ENCODE data around the gene SNX33.

The SNX33 gene

DNA sequence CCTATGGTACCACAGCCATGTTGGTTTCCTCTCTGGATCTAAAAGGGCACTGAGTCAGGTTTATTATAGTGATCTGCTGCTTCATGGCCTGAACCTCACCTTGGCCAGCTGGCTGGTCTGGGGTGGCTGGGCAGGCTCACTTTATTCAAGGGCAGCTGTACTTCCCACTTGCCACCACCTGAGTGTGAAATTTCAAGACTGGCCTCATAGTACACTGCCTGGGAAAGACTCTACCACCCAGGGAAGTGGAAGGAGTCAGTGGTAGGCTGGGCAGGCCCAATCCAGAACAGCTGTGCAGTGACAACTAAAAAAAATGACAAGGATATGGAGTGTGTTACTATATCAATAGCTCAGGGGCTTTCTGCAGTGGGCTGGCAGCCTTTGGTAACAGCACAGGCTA is 30.9 kb upstream of the SNX33 start:
- no peak for TF ChIP-seq ARNTL (CRISPR knock-in tag; IDR thresholded peaks at IDR 0.05; ENCODE audit: borderline replicate concordance, low read depth)
- no peak for ATAC-seq

DNA sequence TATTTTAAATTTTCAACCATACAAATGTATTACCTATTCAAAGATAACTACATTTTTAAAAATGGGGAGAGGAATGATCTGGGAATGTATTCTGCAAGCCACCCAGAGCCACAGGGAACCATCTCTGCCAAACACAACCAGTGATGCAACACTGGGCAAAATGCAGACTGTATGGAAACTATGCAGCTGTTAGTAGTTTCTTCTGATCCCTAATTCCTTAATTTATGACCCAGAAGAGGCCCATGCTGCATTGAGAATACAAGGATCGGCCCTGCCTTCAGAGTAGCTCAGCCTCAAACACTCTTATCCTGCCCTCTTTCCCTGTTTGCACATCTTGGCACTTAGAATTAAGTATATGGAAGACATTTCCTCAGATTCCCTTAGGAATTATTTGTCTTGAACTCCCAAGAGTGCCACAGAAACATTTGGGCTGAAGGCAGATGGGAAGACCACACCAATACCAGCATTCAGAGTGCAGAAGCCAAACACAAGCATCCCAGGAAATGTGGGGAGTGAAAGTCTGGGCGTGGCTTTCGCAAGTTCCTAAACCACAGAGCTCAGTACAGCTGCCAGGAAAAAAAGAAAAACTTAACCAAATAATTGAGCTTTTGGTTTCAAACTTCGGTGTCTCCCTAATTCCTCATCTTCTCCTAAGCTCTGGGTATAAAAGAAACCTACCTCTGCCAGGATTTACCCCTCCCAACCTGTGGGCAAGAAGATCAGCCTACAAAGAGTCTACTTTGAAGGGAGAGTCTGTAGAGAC is 27.5 kb upstream of the SNX33 start:
- ATAC-seq, result peak; percentile 5; the same call in 1 of the 3 replicates

DNA sequence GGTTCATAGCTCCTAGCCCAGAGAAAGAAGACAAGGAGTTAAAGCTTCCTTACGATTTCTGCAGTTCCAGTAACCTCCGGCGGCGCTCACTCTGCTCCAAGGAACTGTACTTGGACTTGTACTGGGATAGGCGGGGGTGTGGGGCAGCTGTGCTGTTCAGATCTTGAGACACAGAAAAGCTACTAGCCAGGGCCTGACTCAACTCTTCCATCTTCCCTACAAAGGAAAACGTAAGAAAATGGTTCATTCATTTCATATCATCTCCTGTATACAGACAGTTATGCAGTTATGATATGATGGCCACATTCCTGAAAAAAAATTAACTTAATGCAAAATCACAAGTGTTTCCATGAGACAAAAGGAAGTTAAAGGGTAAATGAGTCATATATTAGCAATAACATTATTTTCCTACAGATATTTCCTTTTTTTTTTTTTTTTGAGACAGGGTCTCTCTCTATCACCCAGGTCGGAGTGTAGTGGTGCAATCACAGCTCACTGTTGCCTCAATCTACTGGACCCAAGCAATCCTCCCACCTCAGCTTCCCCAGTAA is 26.8 kb upstream of the SNX33 start:
- peak; percentile 82 for ATAC-seq
- TF ChIP-seq ZNF70 (CRISPR knock-in tag; IDR thresholded peaks at IDR 0.05) (no peak), ARNTL (CRISPR knock-in tag; IDR thresholded peaks at IDR 0.05; ENCODE audit: borderline replicate concordance, low read depth) (no peak), TCF4 (CRISPR knock-in tag; IDR thresholded peaks at IDR 0.05; ENCODE audit: borderline replicate concordance) (no peak), ISL1 (CRISPR knock-in tag; IDR thresholded peaks at IDR 0.05) (no peak), TOX (CRISPR knock-in tag; IDR thresholded peaks at IDR 0.05; ENCODE audit: borderline replicate concordance) (no peak)
- TF ChIP-seq, protein P1, sequence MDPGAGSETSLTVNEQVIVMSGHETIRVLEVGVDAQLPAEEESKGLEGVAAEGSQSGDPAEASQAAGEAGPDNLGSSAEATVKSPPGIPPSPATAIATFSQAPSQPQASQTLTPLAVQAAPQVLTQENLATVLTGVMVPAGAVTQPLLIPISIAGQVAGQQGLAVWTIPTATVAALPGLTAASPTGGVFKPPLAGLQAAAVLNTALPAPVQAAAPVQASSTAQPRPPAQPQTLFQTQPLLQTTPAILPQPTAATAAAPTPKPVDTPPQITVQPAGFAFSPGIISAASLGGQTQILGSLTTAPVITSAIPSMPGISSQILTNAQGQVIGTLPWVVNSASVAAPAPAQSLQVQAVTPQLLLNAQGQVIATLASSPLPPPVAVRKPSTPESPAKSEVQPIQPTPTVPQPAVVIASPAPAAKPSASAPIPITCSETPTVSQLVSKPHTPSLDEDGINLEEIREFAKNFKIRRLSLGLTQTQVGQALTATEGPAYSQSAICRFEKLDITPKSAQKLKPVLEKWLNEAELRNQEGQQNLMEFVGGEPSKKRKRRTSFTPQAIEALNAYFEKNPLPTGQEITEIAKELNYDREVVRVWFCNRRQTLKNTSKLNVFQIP (CRISPR knock-in tag; IDR thresholded peaks at IDR 0.05; ENCODE audit: borderline replicate concordance, low read depth), result no peak

More for the DNA sequence above, 27.5 kb upstream of the SNX33 start:
- TF ChIP-seq ESRRG (CRISPR knock-in tag; IDR thresholded peaks at IDR 0.05) (no peak), PPARA (CRISPR knock-in tag; IDR thresholded peaks at IDR 0.05; ENCODE audit: borderline replicate concordance) (no peak), ARNTL (CRISPR knock-in tag; IDR thresholded peaks at IDR 0.05; ENCODE audit: borderline replicate concordance, low read depth) (no peak), ZC3H10 (CRISPR knock-in tag; IDR thresholded peaks at IDR 0.05) (no peak), RARB (CRISPR knock-in tag; IDR thresholded peaks at IDR 0.05) (no peak), ZNF8 (CRISPR knock-in tag; IDR thresholded peaks at IDR 0.05) (no peak), ZNF70 (CRISPR knock-in tag; IDR thresholded peaks at IDR 0.05) (no peak), BACH2 (CRISPR knock-in tag; IDR thresholded peaks at IDR 0.05; ENCODE audit: borderline replicate concordance) (no peak), CSDC2 (CRISPR knock-in tag; IDR thresholded peaks at IDR 0.05) (no peak), ISL1 (CRISPR knock-in tag; IDR thresholded peaks at IDR 0.05) (no peak), OSR1 (CRISPR knock-in tag; IDR thresholded peaks at IDR 0.05) (no peak), GLIS3 (CRISPR knock-in tag; IDR thresholded peaks at IDR 0.05) (no peak), ZNF565 (CRISPR knock-in tag; conservative IDR thresholded peaks at IDR 0.05; ENCODE audit: low read depth) (no peak)
- TF ChIP-seq, protein P2, sequence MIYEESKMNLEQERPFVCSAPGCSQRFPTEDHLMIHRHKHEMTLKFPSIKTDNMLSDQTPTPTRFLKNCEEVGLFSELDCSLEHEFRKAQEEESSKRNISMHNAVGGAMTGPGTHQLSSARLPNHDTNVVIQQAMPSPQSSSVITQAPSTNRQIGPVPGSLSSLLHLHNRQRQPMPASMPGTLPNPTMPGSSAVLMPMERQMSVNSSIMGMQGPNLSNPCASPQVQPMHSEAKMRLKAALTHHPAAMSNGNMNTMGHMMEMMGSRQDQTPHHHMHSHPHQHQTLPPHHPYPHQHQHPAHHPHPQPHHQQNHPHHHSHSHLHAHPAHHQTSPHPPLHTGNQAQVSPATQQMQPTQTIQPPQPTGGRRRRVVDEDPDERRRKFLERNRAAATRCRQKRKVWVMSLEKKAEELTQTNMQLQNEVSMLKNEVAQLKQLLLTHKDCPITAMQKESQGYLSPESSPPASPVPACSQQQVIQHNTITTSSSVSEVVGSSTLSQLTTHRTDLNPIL (CRISPR knock-in tag; IDR thresholded peaks at IDR 0.05; ENCODE audit: low read depth), result no peak
- TF ChIP-seq, protein P1 (CRISPR knock-in tag; IDR thresholded peaks at IDR 0.05; ENCODE audit: borderline replicate concordance, low read depth), result no peak
- TF ChIP-seq, protein P3, sequence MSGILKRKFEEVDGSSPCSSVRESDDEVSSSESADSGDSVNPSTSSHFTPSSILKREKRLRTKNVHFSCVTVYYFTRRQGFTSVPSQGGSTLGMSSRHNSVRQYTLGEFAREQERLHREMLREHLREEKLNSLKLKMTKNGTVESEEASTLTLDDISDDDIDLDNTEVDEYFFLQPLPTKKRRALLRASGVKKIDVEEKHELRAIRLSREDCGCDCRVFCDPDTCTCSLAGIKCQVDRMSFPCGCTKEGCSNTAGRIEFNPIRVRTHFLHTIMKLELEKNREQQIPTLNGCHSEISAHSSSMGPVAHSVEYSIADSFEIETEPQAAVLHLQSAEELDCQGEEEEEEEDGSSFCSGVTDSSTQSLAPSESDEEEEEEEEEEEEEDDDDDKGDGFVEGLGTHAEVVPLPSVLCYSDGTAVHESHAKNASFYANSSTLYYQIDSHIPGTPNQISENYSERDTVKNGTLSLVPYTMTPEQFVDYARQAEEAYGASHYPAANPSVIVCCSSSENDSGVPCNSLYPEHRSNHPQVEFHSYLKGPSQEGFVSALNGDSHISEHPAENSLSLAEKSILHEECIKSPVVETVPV (CRISPR knock-in tag; IDR thresholded peaks at IDR 0.05), result no peak
- TF ChIP-seq, protein P4, sequence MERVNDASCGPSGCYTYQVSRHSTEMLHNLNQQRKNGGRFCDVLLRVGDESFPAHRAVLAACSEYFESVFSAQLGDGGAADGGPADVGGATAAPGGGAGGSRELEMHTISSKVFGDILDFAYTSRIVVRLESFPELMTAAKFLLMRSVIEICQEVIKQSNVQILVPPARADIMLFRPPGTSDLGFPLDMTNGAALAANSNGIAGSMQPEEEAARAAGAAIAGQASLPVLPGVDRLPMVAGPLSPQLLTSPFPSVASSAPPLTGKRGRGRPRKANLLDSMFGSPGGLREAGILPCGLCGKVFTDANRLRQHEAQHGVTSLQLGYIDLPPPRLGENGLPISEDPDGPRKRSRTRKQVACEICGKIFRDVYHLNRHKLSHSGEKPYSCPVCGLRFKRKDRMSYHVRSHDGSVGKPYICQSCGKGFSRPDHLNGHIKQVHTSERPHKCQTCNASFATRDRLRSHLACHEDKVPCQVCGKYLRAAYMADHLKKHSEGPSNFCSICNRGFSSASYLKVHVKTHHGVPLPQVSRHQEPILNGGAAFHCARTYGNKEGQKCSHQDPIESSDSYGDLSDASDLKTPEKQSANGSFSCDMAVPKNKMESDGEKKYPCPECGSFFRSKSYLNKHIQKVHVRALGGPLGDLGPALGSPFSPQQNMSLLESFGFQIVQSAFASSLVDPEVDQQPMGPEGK (CRISPR knock-in tag; IDR thresholded peaks at IDR 0.05; ENCODE audit: borderline replicate concordance), result no peak
- TF ChIP-seq, protein P5, sequence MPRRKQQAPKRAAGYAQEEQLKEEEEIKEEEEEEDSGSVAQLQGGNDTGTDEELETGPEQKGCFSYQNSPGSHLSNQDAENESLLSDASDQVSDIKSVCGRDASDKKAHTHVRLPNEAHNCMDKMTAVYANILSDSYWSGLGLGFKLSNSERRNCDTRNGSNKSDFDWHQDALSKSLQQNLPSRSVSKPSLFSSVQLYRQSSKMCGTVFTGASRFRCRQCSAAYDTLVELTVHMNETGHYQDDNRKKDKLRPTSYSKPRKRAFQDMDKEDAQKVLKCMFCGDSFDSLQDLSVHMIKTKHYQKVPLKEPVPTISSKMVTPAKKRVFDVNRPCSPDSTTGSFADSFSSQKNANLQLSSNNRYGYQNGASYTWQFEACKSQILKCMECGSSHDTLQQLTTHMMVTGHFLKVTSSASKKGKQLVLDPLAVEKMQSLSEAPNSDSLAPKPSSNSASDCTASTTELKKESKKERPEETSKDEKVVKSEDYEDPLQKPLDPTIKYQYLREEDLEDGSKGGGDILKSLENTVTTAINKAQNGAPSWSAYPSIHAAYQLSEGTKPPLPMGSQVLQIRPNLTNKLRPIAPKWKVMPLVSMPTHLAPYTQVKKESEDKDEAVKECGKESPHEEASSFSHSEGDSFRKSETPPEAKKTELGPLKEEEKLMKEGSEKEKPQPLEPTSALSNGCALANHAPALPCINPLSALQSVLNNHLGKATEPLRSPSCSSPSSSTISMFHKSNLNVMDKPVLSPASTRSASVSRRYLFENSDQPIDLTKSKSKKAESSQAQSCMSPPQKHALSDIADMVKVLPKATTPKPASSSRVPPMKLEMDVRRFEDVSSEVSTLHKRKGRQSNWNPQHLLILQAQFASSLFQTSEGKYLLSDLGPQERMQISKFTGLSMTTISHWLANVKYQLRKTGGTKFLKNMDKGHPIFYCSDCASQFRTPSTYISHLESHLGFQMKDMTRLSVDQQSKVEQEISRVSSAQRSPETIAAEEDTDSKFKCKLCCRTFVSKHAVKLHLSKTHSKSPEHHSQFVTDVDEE (CRISPR knock-in tag; IDR thresholded peaks at IDR 0.05), result no peak

Data from SK-N-SH treated with all-trans-retinoic acid at 6 μM for 48 hours (cell line).